DOHH2 (cell line): Measurements from ENCODE around the gene SPOCK3.

Source experiments
- H3F3A ChIP-seq: fragments of 200-600 bp; sonication (generic), shearing (Covaris generic); 2 replicates; pipeline ENCODE4 v1.6.0; 2016; ENCODE audit warnings: antibody characterized with exemption, mild to moderate bottlenecking; ENCODE audit not compliant: control insufficient read depth, insufficient read depth
- H3K27ac ChIP-seq: fragments of 200-600 bp; sonication (generic); 2 replicates; pipeline ENCODE4 v1.5.1; 2014; ENCODE audit warnings: low read depth, mild to moderate bottlenecking, low read length, moderate library complexity
- H3K27me3 ChIP-seq: fragments of 200-600 bp; sonication (generic); 2 replicates; pipeline ENCODE4 v1.6.1; 2014; ENCODE audit warnings: mild to moderate bottlenecking, low read length, mixed read lengths; ENCODE audit not compliant: control insufficient read depth
- H3K36me3 ChIP-seq: fragments of 200-600 bp; sonication (generic); 2 replicates; pipeline ENCODE4 v1.6.1; 2014; ENCODE audit warnings: mild to moderate bottlenecking, low read length, moderate library complexity, mixed read lengths; ENCODE audit not compliant: control insufficient read depth
- H3K4me1 ChIP-seq: fragments of 200-600 bp; sonication (generic); 2 replicates; pipeline ENCODE4 v1.6.1; 2014; ENCODE audit warnings: mild to moderate bottlenecking, low read length, mixed read lengths; ENCODE audit not compliant: control insufficient read depth
- H3K4me2 ChIP-seq: fragments of 200-600 bp; sonication (generic); 2 replicates; pipeline ENCODE4 v1.6.0; 2014; ENCODE audit warnings: mild to moderate bottlenecking, low read length, moderate library complexity
- H3K4me3 ChIP-seq: fragments of 200-600 bp; sonication (generic); 2 replicates; pipeline ENCODE4 v1.5.1; 2014; ENCODE audit warnings: mild to moderate bottlenecking, low read length, mixed read lengths
- H3K79me2 ChIP-seq: fragments of 200-600 bp; sonication (generic); 2 replicates; pipeline ENCODE4 v1.6.1; 2014; ENCODE audit warnings: mild to moderate bottlenecking, low read length, mixed read lengths; ENCODE audit not compliant: control insufficient read depth
- H3K9me2 ChIP-seq: fragments of 200-600 bp; sonication (generic); replicated peaks from 2 replicates; pipeline ENCODE4 v1.6.1; 2014; ENCODE audit warnings: mild to moderate bottlenecking, low read length, mixed read lengths; ENCODE audit not compliant: control insufficient read depth
- H3K9me3 ChIP-seq: fragments of 200-600 bp; sonication (generic); 2 replicates; pipeline ENCODE4 v1.6.1; 2014; ENCODE audit warnings: antibody characterized with exemption, low read length, mixed read lengths; ENCODE audit not compliant: control insufficient read depth, insufficient read depth
- H4K20me1 ChIP-seq: fragments of 200-600 bp; sonication (generic); 2 replicates; pipeline ENCODE4 v1.6.0; 2014; ENCODE audit warnings: low read depth, mild to moderate bottlenecking, antibody characterized with exemption, low read length, moderate library complexity; ENCODE audit not compliant: control insufficient read depth, insufficient read depth
- EZH2phosphoT487 ChIP-seq: fragments of 200-600 bp; sonication (generic); IDR thresholded peaks from 2 replicates; pipeline ENCODE4 v1.6.1; 2017; ENCODE audit warnings: borderline replicate concordance, mild to moderate bottlenecking, antibody characterized with exemption, low read length, moderate library complexity, mixed read lengths
- TF ChIP-seq, protein P1 (sequence below): fragments of 200-600 bp; sonication (generic); IDR thresholded peaks from one replicate; pipeline ENCODE4 v1.5.1; 2014; ENCODE audit warnings: antibody characterized with exemption, mild to moderate bottlenecking, low read depth, low read length; ENCODE audit not compliant: poor library complexity, severe bottlenecking

The SPOCK3 gene

DNA sequence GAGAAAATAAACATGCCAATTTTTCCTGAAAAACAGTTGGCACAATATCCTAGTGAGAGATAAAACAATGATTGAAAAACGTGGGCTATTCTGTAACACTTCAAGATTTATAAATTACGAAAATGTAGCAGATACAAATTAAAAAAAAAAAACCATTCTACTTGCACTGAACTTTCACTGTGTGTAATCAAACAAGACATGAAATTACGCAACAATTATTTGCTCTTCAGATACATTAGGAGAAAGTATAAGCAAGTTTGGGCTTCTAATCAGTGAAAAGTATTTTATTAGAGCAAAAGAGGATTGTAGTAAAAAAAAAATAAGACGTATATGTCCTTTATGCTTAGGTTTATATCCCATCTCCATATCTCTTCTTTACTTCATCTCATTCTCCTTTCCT is 320.4 kb downstream of the SPOCK3 start:
- H3K27ac ChIP-seq = no peak overlapping the region
- H3K4me2 ChIP-seq = no peak overlapping the region
- no peaks in the 10 kb centered on the region for H3F3A ChIP-seq
- H3K4me3 ChIP-seq = no peak overlapping the region
- no peaks in the 10 kb centered on the region for H4K20me1 ChIP-seq
- no peaks in the 10 kb centered on the region for H3K9me2 ChIP-seq
- H3K36me3 ChIP-seq = no peaks in the 10 kb centered on the region
- no peaks in the 10 kb centered on the region for H3K4me1 ChIP-seq
- H3K27me3 ChIP-seq = no peaks in the 10 kb centered on the region
- TF ChIP-seq, protein P1, sequence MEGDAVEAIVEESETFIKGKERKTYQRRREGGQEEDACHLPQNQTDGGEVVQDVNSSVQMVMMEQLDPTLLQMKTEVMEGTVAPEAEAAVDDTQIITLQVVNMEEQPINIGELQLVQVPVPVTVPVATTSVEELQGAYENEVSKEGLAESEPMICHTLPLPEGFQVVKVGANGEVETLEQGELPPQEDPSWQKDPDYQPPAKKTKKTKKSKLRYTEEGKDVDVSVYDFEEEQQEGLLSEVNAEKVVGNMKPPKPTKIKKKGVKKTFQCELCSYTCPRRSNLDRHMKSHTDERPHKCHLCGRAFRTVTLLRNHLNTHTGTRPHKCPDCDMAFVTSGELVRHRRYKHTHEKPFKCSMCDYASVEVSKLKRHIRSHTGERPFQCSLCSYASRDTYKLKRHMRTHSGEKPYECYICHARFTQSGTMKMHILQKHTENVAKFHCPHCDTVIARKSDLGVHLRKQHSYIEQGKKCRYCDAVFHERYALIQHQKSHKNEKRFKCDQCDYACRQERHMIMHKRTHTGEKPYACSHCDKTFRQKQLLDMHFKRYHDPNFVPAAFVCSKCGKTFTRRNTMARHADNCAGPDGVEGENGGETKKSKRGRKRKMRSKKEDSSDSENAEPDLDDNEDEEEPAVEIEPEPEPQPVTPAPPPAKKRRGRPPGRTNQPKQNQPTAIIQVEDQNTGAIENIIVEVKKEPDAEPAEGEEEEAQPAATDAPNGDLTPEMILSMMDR = no peak
- no peak for TF ChIP-seq EZH2phosphoT487
- H3K9me3 ChIP-seq = no peaks in the 10 kb centered on the region
- H3K79me2 ChIP-seq = no peaks in the 10 kb centered on the region

DNA sequence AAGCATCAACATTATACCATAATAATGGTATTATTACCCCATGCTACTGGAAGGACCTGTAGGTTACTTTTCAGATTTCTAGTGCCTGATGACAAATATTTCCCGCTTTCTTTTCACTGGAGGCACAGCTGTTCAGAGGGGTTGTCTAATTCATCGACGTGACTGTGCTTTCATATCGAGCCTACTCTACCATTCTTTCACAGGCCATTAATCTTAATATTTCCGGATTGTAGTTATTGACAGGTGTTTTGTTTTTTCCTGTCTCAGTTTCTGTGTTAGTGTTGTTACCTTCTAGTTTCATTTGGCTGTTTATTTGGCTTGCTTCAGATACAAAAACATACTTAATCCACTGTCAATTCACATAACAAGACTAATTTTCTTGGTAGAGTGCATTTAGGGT is 330.9 kb downstream of the SPOCK3 start:
- TF ChIP-seq, protein P1 = no peak
- TF ChIP-seq EZH2phosphoT487 = no peak
- Histone ChIP-seq H3K27ac (no peak overlapping the region), H3K36me3 (no peaks in the 10 kb centered on the region), H3K9me2 (no peaks in the 10 kb centered on the region), H3K27me3 (no peaks in the 10 kb centered on the region), H3K79me2 (no peaks in the 10 kb centered on the region), H3K9me3 (no peaks in the 10 kb centered on the region), H3K4me3 (no peak overlapping the region), H3F3A (no peaks in the 10 kb centered on the region), H4K20me1 (no peaks in the 10 kb centered on the region), H3K4me1 (no peaks in the 10 kb centered on the region), H3K4me2 (no peak overlapping the region)

DNA sequence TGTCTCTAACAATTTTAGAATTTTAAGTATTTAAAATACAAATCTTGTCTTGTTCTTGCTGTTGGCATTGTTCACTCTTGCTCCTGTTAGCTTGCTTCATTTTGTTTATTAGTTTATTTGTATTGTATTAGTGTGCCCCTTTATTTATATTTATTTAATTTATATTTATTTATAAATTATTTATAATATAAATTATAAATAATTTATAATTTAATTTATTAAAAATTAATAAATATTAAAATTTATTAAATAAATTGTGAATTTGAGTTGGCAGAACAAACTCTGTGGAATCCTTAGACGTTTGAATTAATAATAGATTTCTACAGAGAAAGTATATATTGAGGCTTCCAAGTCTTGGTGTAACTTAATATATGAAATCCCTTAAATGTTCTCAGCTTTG is 331.4 kb downstream of the SPOCK3 start:
- Histone ChIP-seq H3K79me2 (no peaks in the 10 kb centered on the region), H3K9me3 (no peaks in the 10 kb centered on the region), H3K4me3 (no peak overlapping the region), H3K27me3 (no peaks in the 10 kb centered on the region), H3K4me1 (no peaks in the 10 kb centered on the region), H3F3A (no peaks in the 10 kb centered on the region), H3K36me3 (no peaks in the 10 kb centered on the region), H3K4me2 (no peak overlapping the region), H3K27ac (no peak overlapping the region), H3K9me2 (no peaks in the 10 kb centered on the region), H4K20me1 (no peaks in the 10 kb centered on the region)
- TF ChIP-seq EZH2phosphoT487 = no peak
- TF ChIP-seq, protein P1 = no peak

DNA sequence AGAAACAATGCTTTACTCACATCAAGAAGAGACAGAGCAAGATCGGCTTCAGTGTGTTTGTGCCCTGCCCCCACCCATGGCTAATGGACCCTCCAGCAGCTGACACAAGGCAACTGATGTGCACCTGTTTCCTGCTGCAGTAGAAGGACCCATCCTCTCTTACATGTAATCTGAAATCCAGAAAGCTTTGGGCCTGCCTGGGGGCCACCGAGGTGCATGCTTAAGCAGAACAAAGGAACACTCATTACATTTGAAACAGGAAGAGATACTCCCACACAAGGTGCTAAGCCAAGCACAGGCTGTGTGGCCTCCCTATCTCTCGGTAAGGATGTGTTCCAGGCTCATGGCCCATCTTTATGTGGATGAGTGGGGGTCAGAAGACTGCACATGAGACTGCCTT is 338.0 kb downstream of the SPOCK3 start:
- Histone ChIP-seq H3K36me3 (no peaks in the 10 kb centered on the region), H3K9me3 (no peaks in the 10 kb centered on the region), H3K79me2 (no peaks in the 10 kb centered on the region), H4K20me1 (no peaks in the 10 kb centered on the region), H3K4me2 (no peak overlapping the region), H3K4me1 (no peaks in the 10 kb centered on the region), H3K4me3 (no peak overlapping the region), H3K9me2 (no peaks in the 10 kb centered on the region), H3K27ac (no peak overlapping the region), H3K27me3 (no peaks in the 10 kb centered on the region), H3F3A (no peaks in the 10 kb centered on the region)
- TF ChIP-seq, protein P1 = no peak
- TF ChIP-seq EZH2phosphoT487 = no peak
